Fibroblast of skin of right biceps (primary cell): ENCODE results near the gene IL34.

Source experiments
- DNase-seq: peaks from one replicate; pipeline ENCODE4 v3.0.0-alpha.2; 2013

Gene IL34

DNA sequence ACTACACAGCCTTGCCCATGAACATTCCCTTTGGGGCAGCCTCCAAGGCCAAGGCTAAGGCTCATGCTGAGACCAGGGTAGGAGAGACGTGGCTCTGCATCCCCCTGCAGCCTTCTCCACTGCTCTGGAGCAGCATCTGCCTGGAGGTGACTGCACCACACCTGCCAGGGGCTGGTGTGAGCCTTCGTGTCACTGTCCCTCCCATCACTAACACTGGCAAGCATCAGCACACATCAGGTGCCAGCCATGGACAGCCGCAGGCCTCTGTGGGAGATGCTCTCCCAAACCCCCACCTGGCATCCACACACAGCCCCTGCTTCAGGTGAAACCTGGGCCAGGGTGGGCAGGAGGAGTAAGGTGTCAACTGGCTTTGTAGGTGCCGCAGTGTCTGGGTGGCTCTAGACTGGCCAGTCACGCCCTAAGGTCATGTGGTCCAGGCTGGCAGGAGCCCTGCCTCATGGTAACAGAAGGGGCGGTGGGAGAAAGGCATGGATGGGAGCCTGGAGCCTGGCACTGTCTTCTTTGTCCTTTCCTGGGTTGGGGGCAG is 57.5 kb downstream of the IL34 start:
- no peak for DNase-seq

DNA sequence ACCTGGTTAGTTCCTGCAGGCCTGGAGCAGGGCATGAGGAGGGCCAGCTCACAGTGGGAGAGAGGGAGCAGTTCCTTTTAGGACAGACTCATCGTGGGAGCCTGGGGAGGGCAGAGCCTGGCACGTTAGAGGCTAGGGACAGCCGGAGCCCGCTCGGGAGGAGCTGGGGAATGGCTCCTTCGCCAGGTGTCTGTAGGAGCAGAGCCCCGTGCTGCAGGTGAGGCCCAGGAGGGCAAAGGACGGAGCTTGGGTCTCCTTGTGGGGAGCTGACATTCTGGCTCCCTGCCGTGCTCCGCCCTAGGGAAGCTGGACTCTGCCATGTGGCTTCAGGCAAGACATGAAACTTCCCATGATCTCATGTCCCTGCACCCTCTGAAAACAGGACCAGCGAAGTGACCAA is 58.2 kb downstream of the IL34 start:
- no peak for DNase-seq

DNA sequence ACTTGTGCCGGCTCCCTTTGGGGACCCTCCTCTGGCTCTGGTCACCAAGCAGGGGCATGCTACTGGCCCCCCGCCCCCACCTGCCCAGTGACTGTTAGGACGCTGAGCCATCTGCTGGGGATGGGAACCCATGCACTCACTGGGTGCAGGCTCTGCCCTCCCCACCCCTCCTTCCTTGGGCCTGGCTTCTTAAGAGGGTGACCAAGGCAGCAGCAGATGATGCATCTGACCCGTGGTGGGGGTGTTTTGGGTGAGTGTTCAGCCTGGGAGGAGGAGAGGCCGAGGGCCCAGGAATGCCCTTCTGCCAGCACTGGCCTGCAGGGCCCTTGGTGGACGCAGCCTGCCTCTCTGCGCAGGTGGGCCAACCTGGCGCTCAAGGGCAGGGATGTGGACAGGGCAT is 58.7 kb downstream of the IL34 start:
- DNase-seq: no peak

DNA sequence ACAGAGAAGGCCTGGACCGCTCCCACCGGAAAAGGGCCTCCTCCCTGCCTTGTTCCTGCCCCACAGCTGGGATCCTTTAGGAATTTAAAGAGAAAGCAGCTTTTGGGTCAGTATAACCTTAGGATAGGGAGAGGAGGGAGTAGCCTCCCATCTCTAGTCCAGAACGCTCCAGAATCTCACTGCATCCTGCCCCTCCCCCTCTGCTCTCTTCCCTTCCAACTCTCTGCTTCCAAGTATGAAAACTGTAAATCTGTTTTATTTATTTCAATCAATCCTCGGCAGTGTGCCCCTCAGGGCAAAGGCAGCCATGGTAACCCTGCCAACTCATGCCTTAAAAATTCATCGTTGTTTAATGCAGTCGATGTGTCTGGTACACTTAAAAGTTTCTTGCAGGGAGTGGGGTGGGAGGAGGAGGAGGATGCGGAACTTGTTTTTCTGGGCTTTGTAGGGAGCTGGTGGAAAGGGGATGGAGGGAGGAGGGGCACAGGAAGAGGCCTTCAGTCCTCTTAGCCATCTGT is 60.6 kb downstream of the IL34 start:
- DNase-seq: peak; percentile 88

DNA sequence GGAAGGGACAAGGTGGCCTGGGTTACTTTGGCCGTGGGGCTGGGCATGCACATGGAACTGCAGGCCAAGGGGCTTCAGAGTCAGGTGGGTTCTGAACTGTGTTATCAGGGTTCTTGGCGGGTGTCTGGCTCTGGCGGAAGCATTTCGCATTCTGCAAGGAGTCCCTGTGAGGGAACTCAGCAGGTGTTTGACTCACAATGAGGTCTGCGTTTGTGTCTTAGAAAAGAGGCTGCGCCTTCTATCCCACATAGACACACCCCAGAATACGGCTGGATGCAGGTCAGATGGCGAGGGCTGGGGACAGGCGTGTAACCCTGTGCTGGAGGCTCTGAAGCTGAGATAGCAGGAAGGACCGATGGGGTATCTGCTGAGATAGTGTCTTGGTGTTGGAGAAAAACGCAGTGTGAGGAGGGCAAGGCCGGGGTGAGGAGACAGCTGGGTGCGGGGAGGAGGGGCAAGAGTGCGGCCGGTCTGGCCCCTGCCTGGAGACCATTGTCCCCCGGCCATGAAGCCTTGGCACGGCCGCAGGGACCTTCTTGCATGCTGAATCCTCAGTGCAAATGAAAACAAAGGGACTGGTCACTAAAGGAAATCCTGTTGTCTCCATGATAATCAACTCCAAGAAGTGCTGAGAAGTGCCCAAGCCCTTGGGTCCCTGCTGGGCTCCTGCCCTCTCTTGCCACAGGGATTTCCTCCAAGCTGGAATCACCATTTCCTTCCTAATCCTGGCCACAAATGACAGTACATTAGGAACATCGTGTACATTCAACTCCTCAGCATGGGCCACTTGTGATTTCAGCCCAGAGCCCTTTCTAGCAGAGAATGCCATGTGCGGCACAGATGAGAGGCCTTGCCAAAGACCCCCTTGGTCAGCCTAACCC is 62.2 kb downstream of the IL34 start:
- DNase-seq: no peak

DNA sequence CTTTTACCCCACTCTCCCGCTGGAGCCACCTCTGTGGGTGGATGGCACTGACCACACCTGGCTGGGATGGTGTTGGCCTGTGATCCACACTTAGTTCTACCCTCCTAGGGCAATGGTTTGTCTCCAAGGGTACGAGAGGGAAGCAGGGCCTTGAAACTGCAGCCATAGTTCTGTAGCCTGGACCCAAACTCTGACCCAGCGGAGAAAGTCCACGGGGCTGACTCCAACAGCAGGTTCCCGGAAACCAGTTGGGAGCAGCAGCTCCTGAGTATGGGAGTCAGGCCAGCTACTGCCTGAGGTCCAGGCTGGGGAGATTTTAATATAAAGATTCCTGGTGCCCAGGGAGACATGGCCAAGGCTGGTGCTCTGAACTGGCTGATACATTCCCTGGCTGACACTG is 63.1 kb downstream of the IL34 start:
- no peak for DNase-seq

DNA sequence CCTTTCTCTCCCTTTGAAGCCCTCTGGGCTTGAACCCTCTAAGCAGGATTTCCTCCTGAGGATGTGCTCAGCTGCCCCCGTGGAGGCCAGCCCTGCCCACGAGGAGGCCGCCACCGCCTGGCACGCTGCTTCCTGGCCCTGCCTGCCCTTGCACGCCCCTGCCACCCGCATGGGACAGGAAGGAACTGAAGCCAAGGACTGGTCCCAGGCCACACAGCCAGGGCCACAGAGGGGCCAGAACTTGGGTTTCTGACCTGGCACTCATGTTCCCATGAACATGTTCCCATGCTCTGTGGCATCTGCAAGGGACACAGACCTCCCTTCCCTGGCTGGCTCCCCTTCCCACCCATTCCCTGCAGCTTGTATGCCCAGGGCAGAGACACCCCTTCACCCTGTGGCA is 63.6 kb downstream of the IL34 start:
- DNase-seq: no peak
